Neural progenitor cell (in vitro differentiated cells): ENCODE results near the gene GDF10.

Experiments
- EZH2phosphoT487 ChIP-seq: fragments of 200-600 bp; sonication (generic); IDR thresholded peaks from 2 replicates; pipeline ENCODE4 v1.6.1; 2017; ENCODE audit warnings: antibody characterized with exemption
- TF ChIP-seq, protein P1 (sequence below): fragments of 200-600 bp; sonication (generic); IDR thresholded peaks from 2 replicates; pipeline ENCODE4 v1.5.1; 2017; ENCODE audit warnings: antibody characterized with exemption, mild to moderate bottlenecking

GRCh38 chr10:47348138-47348651, 48.2 kb downstream of the GDF10 start, which contains the start of gene RBP3:
- TF ChIP-seq EZH2phosphoT487: no peak
- TF ChIP-seq, protein P1, sequence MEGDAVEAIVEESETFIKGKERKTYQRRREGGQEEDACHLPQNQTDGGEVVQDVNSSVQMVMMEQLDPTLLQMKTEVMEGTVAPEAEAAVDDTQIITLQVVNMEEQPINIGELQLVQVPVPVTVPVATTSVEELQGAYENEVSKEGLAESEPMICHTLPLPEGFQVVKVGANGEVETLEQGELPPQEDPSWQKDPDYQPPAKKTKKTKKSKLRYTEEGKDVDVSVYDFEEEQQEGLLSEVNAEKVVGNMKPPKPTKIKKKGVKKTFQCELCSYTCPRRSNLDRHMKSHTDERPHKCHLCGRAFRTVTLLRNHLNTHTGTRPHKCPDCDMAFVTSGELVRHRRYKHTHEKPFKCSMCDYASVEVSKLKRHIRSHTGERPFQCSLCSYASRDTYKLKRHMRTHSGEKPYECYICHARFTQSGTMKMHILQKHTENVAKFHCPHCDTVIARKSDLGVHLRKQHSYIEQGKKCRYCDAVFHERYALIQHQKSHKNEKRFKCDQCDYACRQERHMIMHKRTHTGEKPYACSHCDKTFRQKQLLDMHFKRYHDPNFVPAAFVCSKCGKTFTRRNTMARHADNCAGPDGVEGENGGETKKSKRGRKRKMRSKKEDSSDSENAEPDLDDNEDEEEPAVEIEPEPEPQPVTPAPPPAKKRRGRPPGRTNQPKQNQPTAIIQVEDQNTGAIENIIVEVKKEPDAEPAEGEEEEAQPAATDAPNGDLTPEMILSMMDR: no peak
